ENCODE data around the gene SOCS1. TPM values are rescaled to one million over a fixed set of nuclear protein-coding genes. Genes with fewer than 3 reads are reported as not detected.
A peak's percentile ranks its signal among the peaks of the same experiment; 100 is the strongest.

The SOCS1 gene
- total and polyA plus RNA-seq, 2 of the 4 experiments (the other 2 are of a cell fraction), result 2.0 to 22.0 TPM

GRCh38 chr16:11251525-11252481 is 4.2 kb downstream of the SOCS1 start (continued):
- 0 out of 2 replicates have a peak, but pooled peaks have one; percentile 22 for TF ChIP-seq CEBPB (IDR thresholded peaks at IDR 0.05; ENCODE audit: low read depth, low read length)
- no peak for TF ChIP-seq RFX5 (IDR thresholded peaks at IDR 0.05; ENCODE audit: low read depth, low read length)
- TF ChIP-seq RCOR1 (IDR thresholded peaks at IDR 0.05; ENCODE audit: insufficient replicate concordance, low read length), result no peak
- TF ChIP-seq FOS (IDR thresholded peaks at IDR 0.05; ENCODE audit: low read depth, low read length), result 0 out of 2 replicates have a peak, but pooled peaks have one; percentile 10
- TF ChIP-seq POLR2A (IDR thresholded peaks at IDR 0.05; ENCODE audit: low read depth, low read length), result peak; percentile 60
- TF ChIP-seq MAFK (IDR thresholded peaks at IDR 0.05; ENCODE audit: low read depth, low read length), result no peak

Measured in IMR-90 (cell line).